WTC11 (cell line): ENCODE results near the gene ADGRL4. TPM values are rescaled to one million over a fixed set of nuclear protein-coding genes. Genes with fewer than 3 reads are reported as not detected.

Experiments
- ATAC-seq: fragments of 200-7000 bp; cut with Tn5 transposase; 2 replicates; pipeline ENCODE4 v1.10.0; 2021; ENCODE audit warnings: mild to moderate bottlenecking, moderate library complexity
- CTCF ChIA-PET: fragments of 300-600 bp; sonication (Branson Sonifier 250); formaldehyde crosslinking; loops from one replicate; lab custom pipeline; 2021; ENCODE audit warnings: antibody characterized with exemption; lab: Charles Lee
- POLR2A ChIA-PET: fragments of 350-600 bp; sonication (Branson Sonifier 250); formaldehyde crosslinking; loops from one replicate; lab custom pipeline; 2021; ENCODE audit warnings: antibody characterized with exemption; lab: Charles Lee
- DNase-seq: peaks from one replicate; pipeline ENCODE4 v3.0.0; 2021; ENCODE audit warnings: low spot score
- H3K27ac Mint-ChIP-seq: 2 replicates; pipeline ENCODE4 v1.8.0; 2021; ENCODE audit warnings: mixed read lengths
- H3K27me3 Mint-ChIP-seq: 2 replicates; pipeline ENCODE4 v1.8.0; 2021; ENCODE audit warnings: low read depth, mild to moderate bottlenecking, moderate library complexity, mixed read lengths
- H3K36me3 Mint-ChIP-seq: 2 replicates; pipeline ENCODE4 v1.8.0; 2021; ENCODE audit warnings: mixed read lengths
- H3K4me1 Mint-ChIP-seq: 2 replicates; pipeline ENCODE4 v1.8.0; 2022; ENCODE audit warnings: mixed read lengths
- H3K4me3 Mint-ChIP-seq: 2 replicates; pipeline ENCODE4 v1.8.0; 2021; ENCODE audit warnings: mild to moderate bottlenecking, moderate library complexity, mixed read lengths
- H3K9me3 Mint-ChIP-seq: 2 replicates; pipeline ENCODE4 v1.8.0; 2021; ENCODE audit warnings: mixed read lengths
- AR ChIP-seq: fragments of 250-450 bp; sonication (Bioruptor Pico); IDR thresholded peaks from 2 replicates; pipeline ENCODE4 v1.9.0; 2021; ENCODE audit warnings: mild to moderate bottlenecking
- ARID4B ChIP-seq: sonication (generic); formaldehyde crosslinking; IDR thresholded peaks from 2 replicates; pipeline ENCODE4 v1.8.0; 2023; ENCODE audit warnings: missing genetic modification reagents, mild to moderate bottlenecking, borderline replicate concordance
- CDX4 ChIP-seq: fragments of 250-450 bp; sonication (Bioruptor Pico); IDR thresholded peaks from 2 replicates; pipeline ENCODE4 v1.9.0; 2021; ENCODE audit warnings: moderate library complexity, mild to moderate bottlenecking, inconsistent platforms, borderline replicate concordance
- EMX1 ChIP-seq: fragments of 250-450 bp; sonication (Bioruptor Pico); IDR thresholded peaks from 2 replicates; pipeline ENCODE4 v1.8.0; 2021; ENCODE audit warnings: mild to moderate bottlenecking
- FOXK1 ChIP-seq: sonication (generic); formaldehyde crosslinking; IDR thresholded peaks from 2 replicates; pipeline ENCODE4 v1.8.0; 2022; ENCODE audit warnings: mild to moderate bottlenecking, moderate library complexity, missing genetic modification reagents
- JAZF1 ChIP-seq: fragments of 250-450 bp; sonication (Bioruptor Pico); IDR thresholded peaks from 2 replicates; pipeline ENCODE4 v1.9.0; 2021; ENCODE audit warnings: moderate library complexity, mild to moderate bottlenecking, inconsistent platforms
- MXD4 ChIP-seq: fragments of 250-450 bp; sonication (Bioruptor Pico); IDR thresholded peaks from 2 replicates; pipeline ENCODE4 v1.8.0; 2021; ENCODE audit warnings: mild to moderate bottlenecking, moderate library complexity, borderline replicate concordance
- NR2C2 ChIP-seq: sonication (generic); formaldehyde crosslinking; IDR thresholded peaks from 2 replicates; pipeline ENCODE4 v1.8.0; 2022; ENCODE audit warnings: mild to moderate bottlenecking, missing genetic modification reagents
- SMAD3 ChIP-seq: sonication (generic); formaldehyde crosslinking; IDR thresholded peaks from 2 replicates; pipeline ENCODE4 v1.8.0; 2022; ENCODE audit warnings: missing genetic modification reagents, mild to moderate bottlenecking, borderline replicate concordance
- TCF7 ChIP-seq: sonication (generic); formaldehyde crosslinking; IDR thresholded peaks from 2 replicates; pipeline ENCODE4 v1.8.0; 2022; ENCODE audit warnings: mild to moderate bottlenecking, low read depth, missing genetic modification reagents, moderate library complexity
- TEAD1 ChIP-seq: sonication (generic); formaldehyde crosslinking; IDR thresholded peaks from 2 replicates; pipeline ENCODE4 v1.8.0; 2022; ENCODE audit warnings: mild to moderate bottlenecking, missing genetic modification reagents
- ZNF281 ChIP-seq: sonication (generic); formaldehyde crosslinking; IDR thresholded peaks from 2 replicates; pipeline ENCODE4 v1.8.0; 2023; ENCODE audit warnings: mild to moderate bottlenecking, missing genetic modification reagents
- ZNF416 ChIP-seq: fragments of 250-450 bp; sonication (Bioruptor Pico); IDR thresholded peaks from 2 replicates; pipeline ENCODE4 v1.9.0; 2021; ENCODE audit warnings: mild to moderate bottlenecking, inconsistent platforms
- ZNF423 ChIP-seq: fragments of 250-450 bp; sonication (Bioruptor Pico); IDR thresholded peaks from 2 replicates; pipeline ENCODE4 v2.1.2; 2022; ENCODE audit warnings: mild to moderate bottlenecking, moderate library complexity
- ZNF425 ChIP-seq: fragments of 250-450 bp; sonication (Bioruptor Pico); conservative IDR thresholded peaks from 2 replicates; pipeline ENCODE4 v1.9.0; 2021; ENCODE audit warnings: mild to moderate bottlenecking
- total RNA-seq: library from RNA; stranded (reverse); gene quantifications from 3 replicates; pipeline ENCODE4 v1.2.3, GENCODE V29; 2021
- TF ChIP-seq, protein P1 (sequence below): sonication (generic); formaldehyde crosslinking; IDR thresholded peaks from 2 replicates; pipeline ENCODE4 v1.8.0; 2022; ENCODE audit warnings: mild to moderate bottlenecking, missing genetic modification reagents
- TF ChIP-seq, protein P2 (sequence below): fragments of 250-450 bp; sonication (Bioruptor Pico); IDR thresholded peaks from 2 replicates; pipeline ENCODE4 v1.8.0; 2021; ENCODE audit warnings: mild to moderate bottlenecking
- TF ChIP-seq, protein P3 (sequence below): fragments of 250-450 bp; sonication (Bioruptor Pico); IDR thresholded peaks from 2 replicates; pipeline ENCODE4 v1.9.0; 2021; ENCODE audit warnings: mild to moderate bottlenecking, borderline replicate concordance

The ADGRL4 gene
- total RNA-seq, 1 experiment from 2014 or later = 0.37 TPM

GRCh38 chr1:78880223-78880622 lies 126.3 kb downstream of the ADGRL4 start:
- POLR2A ChIA-PET = no interaction called here
- Mint-ChIP-seq H3K27ac (no peak overlapping the region), H3K36me3 (no peaks in the 10 kb centered on the region), H3K9me3 (no peaks in the 10 kb centered on the region), H3K27me3 (no peaks in the 10 kb centered on the region), H3K4me1 (peaks cover 12% of the 10 kb centered on the region), H3K4me3 (no peak overlapping the region)
- CTCF ChIA-PET = no interaction called here
- no peak for ATAC-seq
- DNase-seq = no peak
- TF ChIP-seq NR2C2 (CRISPR knock-in tag) = no peak
- no peak for TF ChIP-seq TEAD1
- TF ChIP-seq, protein P1, sequence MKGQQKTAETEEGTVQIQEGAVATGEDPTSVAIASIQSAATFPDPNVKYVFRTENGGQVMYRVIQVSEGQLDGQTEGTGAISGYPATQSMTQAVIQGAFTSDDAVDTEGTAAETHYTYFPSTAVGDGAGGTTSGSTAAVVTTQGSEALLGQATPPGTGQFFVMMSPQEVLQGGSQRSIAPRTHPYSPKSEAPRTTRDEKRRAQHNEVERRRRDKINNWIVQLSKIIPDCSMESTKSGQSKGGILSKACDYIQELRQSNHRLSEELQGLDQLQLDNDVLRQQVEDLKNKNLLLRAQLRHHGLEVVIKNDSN (CRISPR knock-in tag) = no peak
- TF ChIP-seq, protein P2, sequence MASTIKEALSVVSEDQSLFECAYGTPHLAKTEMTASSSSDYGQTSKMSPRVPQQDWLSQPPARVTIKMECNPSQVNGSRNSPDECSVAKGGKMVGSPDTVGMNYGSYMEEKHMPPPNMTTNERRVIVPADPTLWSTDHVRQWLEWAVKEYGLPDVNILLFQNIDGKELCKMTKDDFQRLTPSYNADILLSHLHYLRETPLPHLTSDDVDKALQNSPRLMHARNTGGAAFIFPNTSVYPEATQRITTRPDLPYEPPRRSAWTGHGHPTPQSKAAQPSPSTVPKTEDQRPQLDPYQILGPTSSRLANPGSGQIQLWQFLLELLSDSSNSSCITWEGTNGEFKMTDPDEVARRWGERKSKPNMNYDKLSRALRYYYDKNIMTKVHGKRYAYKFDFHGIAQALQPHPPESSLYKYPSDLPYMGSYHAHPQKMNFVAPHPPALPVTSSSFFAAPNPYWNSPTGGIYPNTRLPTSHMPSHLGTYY (CRISPR knock-in tag) = no peak
- no peak for TF ChIP-seq CDX4 (CRISPR knock-in tag)
- no peak for TF ChIP-seq MXD4
- TF ChIP-seq JAZF1 = no peak
- TF ChIP-seq ARID4B (CRISPR knock-in tag) = no peak
- no peak for TF ChIP-seq ZNF425
- TF ChIP-seq TCF7 (CRISPR knock-in tag) = no peak
- TF ChIP-seq, protein P3, sequence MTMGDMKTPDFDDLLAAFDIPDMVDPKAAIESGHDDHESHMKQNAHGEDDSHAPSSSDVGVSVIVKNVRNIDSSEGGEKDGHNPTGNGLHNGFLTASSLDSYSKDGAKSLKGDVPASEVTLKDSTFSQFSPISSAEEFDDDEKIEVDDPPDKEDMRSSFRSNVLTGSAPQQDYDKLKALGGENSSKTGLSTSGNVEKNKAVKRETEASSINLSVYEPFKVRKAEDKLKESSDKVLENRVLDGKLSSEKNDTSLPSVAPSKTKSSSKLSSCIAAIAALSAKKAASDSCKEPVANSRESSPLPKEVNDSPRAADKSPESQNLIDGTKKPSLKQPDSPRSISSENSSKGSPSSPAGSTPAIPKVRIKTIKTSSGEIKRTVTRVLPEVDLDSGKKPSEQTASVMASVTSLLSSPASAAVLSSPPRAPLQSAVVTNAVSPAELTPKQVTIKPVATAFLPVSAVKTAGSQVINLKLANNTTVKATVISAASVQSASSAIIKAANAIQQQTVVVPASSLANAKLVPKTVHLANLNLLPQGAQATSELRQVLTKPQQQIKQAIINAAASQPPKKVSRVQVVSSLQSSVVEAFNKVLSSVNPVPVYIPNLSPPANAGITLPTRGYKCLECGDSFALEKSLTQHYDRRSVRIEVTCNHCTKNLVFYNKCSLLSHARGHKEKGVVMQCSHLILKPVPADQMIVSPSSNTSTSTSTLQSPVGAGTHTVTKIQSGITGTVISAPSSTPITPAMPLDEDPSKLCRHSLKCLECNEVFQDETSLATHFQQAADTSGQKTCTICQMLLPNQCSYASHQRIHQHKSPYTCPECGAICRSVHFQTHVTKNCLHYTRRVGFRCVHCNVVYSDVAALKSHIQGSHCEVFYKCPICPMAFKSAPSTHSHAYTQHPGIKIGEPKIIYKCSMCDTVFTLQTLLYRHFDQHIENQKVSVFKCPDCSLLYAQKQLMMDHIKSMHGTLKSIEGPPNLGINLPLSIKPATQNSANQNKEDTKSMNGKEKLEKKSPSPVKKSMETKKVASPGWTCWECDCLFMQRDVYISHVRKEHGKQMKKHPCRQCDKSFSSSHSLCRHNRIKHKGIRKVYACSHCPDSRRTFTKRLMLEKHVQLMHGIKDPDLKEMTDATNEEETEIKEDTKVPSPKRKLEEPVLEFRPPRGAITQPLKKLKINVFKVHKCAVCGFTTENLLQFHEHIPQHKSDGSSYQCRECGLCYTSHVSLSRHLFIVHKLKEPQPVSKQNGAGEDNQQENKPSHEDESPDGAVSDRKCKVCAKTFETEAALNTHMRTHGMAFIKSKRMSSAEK (CRISPR knock-in tag) = no peak
- TF ChIP-seq FOXK1 (CRISPR knock-in tag) = no peak
- no peak for TF ChIP-seq ZNF416
- no peak for TF ChIP-seq EMX1 (CRISPR knock-in tag)
- no peak for TF ChIP-seq ZNF423 (CRISPR knock-in tag)
- TF ChIP-seq ZNF281 (CRISPR knock-in tag) = no peak
- TF ChIP-seq SMAD3 (CRISPR knock-in tag) = no peak
- TF ChIP-seq AR = no peak
